Prostate gland (tissue), 2 donors: ENCODE results near the gene SLC4A11. TPM values are rescaled to one million over a fixed set of nuclear protein-coding genes. Genes with fewer than 3 reads are reported as not detected.

Experiments
- DNase-seq: peaks from one replicate; pipeline ENCODE4 v3.0.0-alpha.2; 2019; ENCODE audit warnings: low spot score
- H3K27ac ChIP-seq, 2 donors: fragments of 200-600 bp; sonication (generic); 2 replicates each; pipeline ENCODE4 v1.5.1; 2017 to 2019
- H3K27me3 ChIP-seq: fragments of 200-600 bp; sonication (generic); replicated peaks from 2 replicates; pipeline ENCODE4 v1.5.1; 2019; ENCODE audit not compliant: insufficient read depth
- H3K36me3 ChIP-seq, 2 donors: fragments of 200-600 bp; sonication (generic); 1 replicate in 1 of 2; 2 replicates in 1 of 2; pipeline versions ENCODE4 v1.5.1 to v1.8.1; 2017 to 2019
- H3K4me1 ChIP-seq: fragments of 200-600 bp; sonication (generic); replicated peaks from 2 replicates; pipeline ENCODE4 v1.5.1; 2019
- H3K4me3 ChIP-seq, 2 donors: fragments of 200-600 bp; sonication (generic); 2 replicates each; pipeline ENCODE4 v1.5.1; 2017 to 2019
- H3K9me3 ChIP-seq: fragments of 200-600 bp; sonication (generic); 2 replicates; pipeline ENCODE4 v1.5.1; 2017
- CTCF ChIP-seq, 4 experiments: fragments of 200-600 bp in 2 of 4; fragments of 450-650 bp in 2 of 4; sonication (generic) in 2 of 4; IDR thresholded peaks; 1 replicate in 3 of 4; 2 replicates in 1 of 4; pipeline ENCODE4 v1.5.1; 2016 to 2019; ENCODE audit warnings: antibody characterized with exemption in 4 of 4, mild to moderate bottlenecking in 2 of 4, moderate library complexity in 2 of 4
- POLR2A ChIP-seq: fragments of 450-650 bp; IDR thresholded peaks from one replicate; pipeline ENCODE4 v1.6.1; 2016; ENCODE audit warnings: antibody characterized with exemption, mild to moderate bottlenecking
- POLR2AphosphoS5 ChIP-seq: sonication (generic); formaldehyde crosslinking; IDR thresholded peaks from one replicate; pipeline ENCODE4 v1.6.1; 2017; ENCODE audit warnings: antibody characterized with exemption
- WGBS: methylation state at CpG from one replicate; pipeline ENCODE4 v1.1.5; 2018; 5-methylcytosine and 5-hydroxymethylcytosine counted together
- intact Hi-C: fragments of 100-400 bp; cut with DNase I; formaldehyde crosslinking; loops from one replicate; pipeline ENCODE4 v1.14.2; 2022
- total RNA-seq, 2 donors: library from RNA; depleted of rRNA; stranded (reverse); fragments of >200 nt; gene quantifications; one replicate each; pipeline ENCODE4 v1.1.0, GENCODE V29; 2016

Gene SLC4A11
- total RNA-seq, 2 donors from 2014 or later = 9.2 to 12.7 TPM

- Histone ChIP-seq H3K36me3 (no peaks in the 10 kb centered on the region), H3K27ac (no peak overlapping the region), H3K4me1 (peaks cover 5% of the 10 kb centered on the region), H3K9me3 (no peaks in the 10 kb centered on the region), H3K27me3 (no peaks in the 10 kb centered on the region), H3K4me3 (no peak overlapping the region)
- 87% methylated on average over 7 of the region's 7 CpGs for WGBS
- TF ChIP-seq POLR2A (no peak), POLR2AphosphoS5 (no peak), CTCF (IDR thresholded peaks at IDR 0.05) (no peak)
- intact Hi-C loops = loop anchor here (10.0 kb wide), 1 partner anchor 102 kb away; no protein-coding TSS in a partner anchor
- no peak for DNase-seq
These were observed 25.8 kb downstream of the SLC4A11 start for GRCh38 chr20:3213226-3213625.

GRCh38 chr20:3210346-3210745 lies 28.6 kb downstream of the SLC4A11 start:
- TF ChIP-seq POLR2A (no peak), CTCF (IDR thresholded peaks at IDR 0.05) (no peak), POLR2AphosphoS5 (no peak)
- 76% methylated on average over 2 of the region's 2 CpGs for WGBS
- Histone ChIP-seq H3K4me1 (peaks cover 5% of the 10 kb centered on the region), H3K27me3 (no peaks in the 10 kb centered on the region), H3K4me3 (peak overlapping the region in 1 of 2 donors; percentile 84), H3K27ac (no peak overlapping the region), H3K9me3 (no peaks in the 10 kb centered on the region), H3K36me3 (no peaks in the 10 kb centered on the region)
- no peak for DNase-seq
- intact Hi-C loops = loop anchor here (10.0 kb wide), 1 partner anchor 104 kb away; no protein-coding TSS in a partner anchor

GRCh38 chr20:3209946-3210317 lies 29.1 kb downstream of the SLC4A11 start:
- intact Hi-C loops = loop anchor here (10.0 kb wide), 1 partner anchor 105 kb away; no protein-coding TSS in a partner anchor

GRCh38 chr20:3209257-3209945 lies 29.6 kb downstream of the SLC4A11 start, which contains the start of gene ITPA:
Gene ITPA, plus strand, starts transcription at chr20:3209498. Its CDS starts 54 bp downstream, at chr20:3209552.
- intact Hi-C loops = no loop called here
- peak; percentile 30 for DNase-seq
- peaks cover 5% of the 10 kb centered on the region for H3K4me1 ChIP-seq
- H3K27ac ChIP-seq = peak within 1 kb of the TSS; percentile 64 to 81
- peak within 1 kb of the TSS; percentile 84 to 85 for H3K4me3 ChIP-seq
- H3K27me3 ChIP-seq = no peaks in the 10 kb centered on the region
- no peaks in the 10 kb centered on the region for H3K9me3 ChIP-seq
- no peaks in the 10 kb centered on the region for H3K36me3 ChIP-seq
- peak; percentile 36 for TF ChIP-seq POLR2AphosphoS5
- TF ChIP-seq POLR2A = no peak
- TF ChIP-seq CTCF (IDR thresholded peaks at IDR 0.05) = peak in 1 of 4 experiments; percentile 7
- under 1% methylated on average over 41 of the region's 48 CpGs for WGBS

More at GRCh38 chr20:3209946-3210317, 29.1 kb downstream of the SLC4A11 start:
- Histone ChIP-seq H3K27me3 (no peaks in the 10 kb centered on the region), H3K4me3 (peak overlapping the region; percentile 84 to 85), H3K9me3 (no peaks in the 10 kb centered on the region), H3K4me1 (peaks cover 5% of the 10 kb centered on the region), H3K27ac (peak overlapping the region in 1 of 2 donors; percentile 81), H3K36me3 (no peaks in the 10 kb centered on the region)
- WGBS = 4% methylated on average over 9 of the region's 10 CpGs
- no peak for DNase-seq
- TF ChIP-seq POLR2AphosphoS5 (no peak), POLR2A (no peak), CTCF (IDR thresholded peaks at IDR 0.05) (no peak)
